Right cardiac atrium (tissue), 5 donors: ENCODE measurements around the gene HPGDS. TPM values are rescaled to one million over a fixed set of nuclear protein-coding genes. Genes with fewer than 3 reads are reported as not detected.

ENCODE experiments used
- ATAC-seq, 2 donors: fragments of 200-7000 bp; cut with Tn5 transposase; one replicate each; pipeline versions ENCODE4 v1.8.0 to v1.9.1; 2020; ENCODE audit warnings: moderate library complexity in 2 of 2, mild to moderate bottlenecking in 1 of 2
- DNase-seq, 3 donors: peaks; one replicate each; pipeline ENCODE4 v3.0.0-alpha.2; 2020
- H3K27ac ChIP-seq: one replicate; pipeline ENCODE4 v1.5.1; 2013; ENCODE audit warnings: mild to moderate bottlenecking, low read length, control low read depth, moderate library complexity
- H3K27me3 ChIP-seq: one replicate; pipeline ENCODE4 v1.6.1; 2013; ENCODE audit not compliant: control insufficient read depth, insufficient read depth
- H3K4me1 ChIP-seq: one replicate; pipeline ENCODE4 v1.6.1; 2013; ENCODE audit warnings: low read length; ENCODE audit not compliant: control insufficient read depth, insufficient read depth
- H3K4me3 ChIP-seq: one replicate; pipeline ENCODE4 v1.5.1; 2013; ENCODE audit warnings: low read length, control low read depth
- H3K9me3 ChIP-seq: one replicate; pipeline ENCODE4 v1.6.1; 2013; ENCODE audit warnings: low read length; ENCODE audit not compliant: control insufficient read depth
- WGBS: extraction: QIAGEN DNeasy Blood & Tissue Kit; methylation state at CpG from one replicate; pipeline ENCODE4 v1.1.7; 2013; 5-methylcytosine and 5-hydroxymethylcytosine counted together
- intact Hi-C, 4 donors: fragments of 100-400 bp; cut with DNase I; formaldehyde crosslinking; loops; one replicate each; pipeline versions ENCODE4 v1.11.0 to v1.14.0; 2022 to 2023
- polyA plus RNA-seq: library from polyadenylated mRNA; stranded (reverse); fragments of 200-250 nt; gene quantifications from one replicate; pipeline ENCODE4 v1.2.3, GENCODE V29; 2013
- total RNA-seq, 4 donors: library from RNA; stranded (reverse); fragmentation: NEBNext Ultra II Directional; extraction: Animal tissue kit (Norgen Biotek cat#: 25700); gene quantifications; one replicate each; pipeline ENCODE4 v1.2.1, GENCODE V29; 2021
- donor health status: healthy with polysubstance abuse.
- donor health status: DM: no; HTN: yes; CAD: no.
- donor health status: DM: no; HTN: no; CAD: no.
- donor health status: DM: no; HTN: yes; CAD: no; lungs with severe emphysema.
- donor health status: DM: yes; HTN: yes; CAD: no.

HPGDS gene
- total and polyA plus RNA-seq, 5 donors = 0.48 to 4.7 (median 2.0) TPM

DNA sequence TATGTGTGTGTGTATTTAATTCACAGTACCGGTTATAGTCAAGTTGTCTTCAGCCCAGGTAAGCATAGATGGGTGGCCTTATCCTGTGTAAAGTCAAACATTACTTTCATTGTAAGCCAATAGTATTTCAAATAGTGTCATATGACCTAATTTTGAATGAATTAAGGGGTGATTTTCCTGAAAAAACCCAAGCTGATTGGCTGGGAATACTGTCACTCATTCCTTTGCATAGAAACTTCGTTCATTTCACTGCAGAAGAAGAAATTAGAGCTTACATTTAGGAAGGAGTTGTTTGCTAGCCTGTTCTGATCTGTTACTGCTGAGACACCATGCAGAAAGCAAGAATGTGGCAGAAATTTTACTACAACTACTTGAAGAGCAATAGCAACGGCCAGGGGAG, 89.6 kb downstream of the HPGDS start:
- DNase-seq (no peak), ATAC-seq (no peak)
- Histone ChIP-seq H3K27me3 (no peaks in the 10 kb centered on the region), H3K27ac (no peak overlapping the region), H3K4me3 (no peak overlapping the region), H3K9me3 (no peaks in the 10 kb centered on the region), H3K4me1 (no peaks in the 10 kb centered on the region)
- WGBS = 89% methylated on average over 3 of the region's 3 CpGs
- intact Hi-C loops = no loop called here

DNA sequence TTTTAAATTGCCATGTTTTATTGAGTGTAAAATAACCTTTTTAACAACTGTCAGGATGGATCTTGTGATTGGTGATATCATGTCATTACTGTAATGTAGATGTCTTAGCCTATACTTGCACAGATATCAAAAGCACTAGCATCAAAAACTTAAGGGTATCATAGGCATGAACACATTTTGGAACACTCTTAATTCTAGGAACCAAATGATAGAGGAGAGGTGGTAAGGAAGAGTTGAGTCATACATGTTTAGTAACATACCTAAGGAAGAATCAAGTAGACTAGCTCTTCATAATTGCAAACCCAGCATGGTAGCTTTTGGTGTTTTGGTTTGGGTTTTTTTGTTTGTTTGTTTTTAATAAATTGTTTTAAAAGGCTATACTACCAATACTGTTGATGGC, 91.5 kb downstream of the HPGDS start:
- Histone ChIP-seq H3K4me1 (no peaks in the 10 kb centered on the region), H3K9me3 (no peaks in the 10 kb centered on the region), H3K27me3 (no peaks in the 10 kb centered on the region), H3K27ac (no peak overlapping the region), H3K4me3 (no peak overlapping the region)
- DNase-seq = no peak
- intact Hi-C loops = no loop called here
- ATAC-seq = no peak

Other genes starting within 250 kb of the HPGDS start
- 10 to 100 TPM; 13.1 to 14.4 (median 14.0) TPM for gene SMARCAD1, start 135.0 kb downstream of the HPGDS start, total RNA-seq
- gene SMARCAD1, start 135.0 kb downstream of the HPGDS start, polyA plus RNA-seq = 5.6 TPM
- 100 to 1,000 TPM; 511 to 778 (median 584) TPM for gene PDLIM5, start 109.1 kb upstream of the HPGDS start, total RNA-seq
- 407 TPM for gene PDLIM5, start 109.1 kb upstream of the HPGDS start, polyA plus RNA-seq